DMS114 treated with DMSO at 0.1 percent for 48 hours (cell line): Measurements from ENCODE around the gene SYT8.

ENCODE experiments used
- DNase-seq: peaks from one replicate; lab custom pipeline; 2025; ENCODE audit not compliant: unreplicated experiment; lab: John Stamatoyannopoulos, UW

The SYT8 gene

DNA sequence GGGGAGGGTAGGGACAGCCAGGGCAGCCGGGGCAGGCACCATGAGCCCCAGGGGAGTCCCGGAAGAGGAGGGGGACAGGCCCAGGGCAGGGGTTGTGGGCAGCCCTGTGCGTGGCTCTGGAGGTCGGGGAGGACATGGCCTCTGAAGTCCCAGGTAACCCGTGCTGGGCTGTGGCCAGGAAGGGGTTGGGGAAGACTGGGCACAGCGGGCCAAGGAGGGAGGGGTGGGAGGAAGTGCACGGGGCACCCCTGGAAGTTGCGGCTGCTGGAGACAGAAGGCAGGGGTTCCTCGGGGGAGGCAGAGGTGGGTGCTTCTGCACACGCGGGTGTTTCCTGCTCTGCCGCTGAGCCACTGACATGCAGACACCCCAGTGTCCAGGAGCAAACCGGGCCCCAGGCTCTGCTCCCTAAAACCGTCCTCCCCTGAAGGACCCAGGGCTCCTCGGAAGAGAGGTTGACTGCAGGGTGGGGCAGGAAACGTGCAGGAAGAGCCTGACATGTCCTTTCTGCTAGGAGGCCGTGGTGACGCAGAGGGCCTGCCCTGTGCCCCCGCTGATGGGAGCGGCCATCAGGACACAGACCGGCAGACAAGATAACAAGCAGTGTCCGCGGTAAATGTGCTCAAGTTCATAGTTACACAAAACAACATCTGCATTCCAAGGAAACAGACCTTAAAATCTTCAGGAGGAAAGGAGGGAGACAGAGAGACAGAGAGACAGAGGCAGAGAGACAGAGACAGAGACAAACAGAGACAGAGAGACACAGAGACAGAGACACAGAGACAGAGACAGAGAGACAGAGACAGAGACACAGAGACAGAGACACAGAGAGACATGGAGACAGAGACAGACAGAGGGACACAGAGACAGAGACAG is 9.7 kb downstream of the SYT8 start:
- no peak for DNase-seq

DNA sequence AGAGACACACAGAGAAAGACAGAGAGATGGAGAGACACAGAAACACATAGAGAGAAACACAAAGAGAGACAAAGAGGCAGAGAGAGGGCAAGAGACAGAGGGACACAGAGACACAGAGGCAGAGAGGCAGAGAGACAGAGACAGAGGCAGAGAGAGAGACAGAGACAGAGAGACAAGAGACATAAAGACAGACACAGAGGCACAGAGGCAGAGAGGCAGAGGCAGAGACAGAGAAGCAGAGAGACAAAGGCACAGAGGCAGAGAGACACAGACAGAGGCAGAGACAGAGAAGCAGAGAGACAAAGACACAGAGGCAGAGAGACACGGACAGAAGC is 10.3 kb downstream of the SYT8 start:
- DNase-seq: no peak

- DNase-seq: no peak
Observed at GRCh38 chr11:1845561-1846452, 11.0 kb downstream of the SYT8 start.

- DNase-seq: no peak
Observed at GRCh38 chr11:1846453-1846932, 11.7 kb downstream of the SYT8 start.

DNA sequence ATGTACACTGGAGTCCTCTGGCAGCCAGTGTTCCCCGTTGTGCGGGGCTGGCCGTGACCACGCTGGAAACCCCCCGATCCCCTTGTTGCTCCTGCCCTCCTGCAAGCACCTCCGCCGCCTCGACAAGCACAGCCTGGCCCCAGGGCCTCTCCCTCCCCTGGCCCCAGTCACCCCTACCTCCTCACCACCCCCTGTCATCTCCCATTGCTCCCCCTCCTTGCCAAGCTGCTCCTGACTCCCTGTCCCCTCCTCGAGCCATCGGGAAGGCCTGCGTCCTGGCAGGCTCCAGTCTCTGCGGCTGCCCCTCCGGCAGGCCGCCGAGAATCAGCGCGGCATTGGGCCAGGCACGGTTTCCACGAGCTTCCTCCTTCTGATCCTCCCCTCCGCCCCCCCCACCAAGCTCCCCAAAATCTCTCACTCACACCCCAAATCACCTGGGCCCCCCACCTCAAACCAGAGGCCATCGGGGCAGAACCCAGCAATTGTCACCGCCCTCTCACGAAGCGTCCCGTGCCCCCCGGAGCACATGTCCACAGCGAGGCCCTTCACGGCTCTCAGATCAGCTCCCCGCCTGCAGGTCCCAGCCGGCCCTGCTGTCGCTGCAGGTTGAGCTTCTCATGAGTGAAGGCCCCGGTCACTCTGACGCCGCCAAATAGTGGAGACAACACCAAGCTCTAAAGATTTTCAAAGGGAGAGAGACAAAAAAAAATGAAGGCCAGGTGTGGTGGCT is 12.4 kb downstream of the SYT8 start:
- no peak for DNase-seq

DNA sequence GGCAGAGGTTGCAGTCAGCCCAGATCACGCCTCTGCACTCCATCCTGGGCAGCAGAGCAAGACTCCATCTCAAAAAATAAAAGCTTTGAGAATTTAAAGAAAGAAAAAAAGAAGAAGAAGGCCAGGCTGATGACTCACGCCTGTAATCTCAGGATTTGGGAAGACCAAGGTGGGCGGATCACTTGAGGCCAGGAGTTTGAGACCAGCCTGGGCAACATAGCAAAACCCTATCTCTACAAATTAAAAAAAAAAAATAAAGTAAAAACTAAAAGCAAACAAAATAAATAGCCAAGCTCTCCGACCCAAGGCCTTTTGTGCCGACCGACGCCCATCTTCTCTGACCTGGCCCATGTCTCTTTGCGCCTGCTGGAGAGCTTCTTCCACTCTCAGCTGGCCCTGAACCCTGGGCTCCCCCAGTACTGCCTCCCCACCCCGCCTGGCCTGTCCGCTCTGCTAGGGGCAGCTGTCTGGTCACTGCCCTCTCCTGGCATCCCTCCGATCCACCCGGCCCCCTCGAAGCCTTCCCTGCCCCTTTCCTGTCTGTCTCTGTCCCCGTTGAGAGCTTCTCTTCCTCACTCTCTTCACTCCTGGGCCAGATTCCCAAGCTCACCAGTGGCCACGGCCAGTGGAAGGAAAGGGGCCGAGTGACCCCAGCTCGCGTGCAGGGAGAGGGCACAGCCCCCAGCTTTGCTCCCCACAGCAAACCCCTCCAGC is 13.3 kb downstream of the SYT8 start:
- DNase-seq: no peak

GRCh38 chr11:1848640-1849430 is 14.0 kb downstream of the SYT8 start:
- DNase-seq: no peak

DNA sequence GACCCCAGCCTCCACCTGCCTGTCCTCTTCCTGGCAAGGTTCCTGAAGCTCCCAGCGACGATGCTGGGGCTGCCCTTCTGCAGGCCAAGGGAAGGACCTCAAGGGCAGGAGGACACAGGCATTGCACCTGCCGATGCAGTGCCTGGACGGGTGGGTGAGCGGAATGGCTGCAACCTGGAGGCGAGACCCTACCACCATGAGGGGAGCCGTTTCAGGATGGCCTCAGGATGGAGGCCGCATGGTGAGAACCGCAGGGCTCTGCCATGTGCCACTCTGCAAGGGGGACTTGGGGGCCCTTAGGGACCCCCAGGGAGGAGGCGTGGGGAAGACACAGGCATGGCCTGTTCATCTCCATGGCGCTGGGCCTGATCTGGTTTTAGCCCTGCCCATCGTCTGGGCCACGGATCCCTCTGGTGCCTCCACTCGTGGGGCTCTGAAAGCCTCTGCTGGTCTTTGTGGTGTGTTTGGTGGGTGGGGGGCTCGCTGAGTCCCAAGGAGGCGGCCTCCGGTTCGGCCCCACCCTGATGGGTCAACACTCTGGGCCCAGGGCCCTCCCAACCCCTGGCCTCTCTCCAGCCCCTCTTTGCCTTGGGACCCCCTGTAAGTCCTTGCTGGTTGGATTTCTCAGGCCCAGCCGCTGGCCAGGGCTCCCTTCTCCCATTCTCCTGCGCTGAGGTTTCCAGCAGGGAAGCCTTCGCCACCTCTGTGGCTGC is 16.8 kb downstream of the SYT8 start:
- DNase-seq: no peak

DNA sequence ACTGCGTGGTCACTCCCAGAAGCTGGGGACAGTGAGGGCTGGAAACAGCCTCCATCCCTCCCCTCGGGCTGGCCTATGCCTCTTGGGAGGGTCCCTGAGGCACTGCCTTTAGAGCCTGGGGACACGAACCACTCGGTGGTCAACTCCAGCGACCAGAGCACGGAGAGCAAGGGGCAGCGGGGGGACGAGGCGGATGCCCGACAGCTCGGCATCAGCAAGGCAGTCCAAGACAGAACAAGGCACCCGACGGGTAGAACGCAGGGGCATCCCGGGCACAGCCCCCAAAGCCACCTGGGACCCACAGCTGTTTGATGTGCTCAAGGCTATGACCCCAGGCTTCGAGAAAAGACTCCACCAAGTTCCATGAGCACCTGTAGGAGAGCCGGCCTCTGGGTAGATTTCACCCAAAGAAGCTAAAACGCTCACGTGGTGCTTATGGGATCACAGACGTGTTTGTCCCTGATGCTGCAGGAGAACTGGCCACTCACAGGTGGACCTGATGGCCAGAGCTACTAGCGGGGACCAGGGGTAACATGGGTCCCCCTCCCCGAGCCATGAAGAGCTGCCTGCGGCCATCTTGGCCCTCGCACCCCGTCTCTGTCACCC is 17.6 kb downstream of the SYT8 start:
- no peak for DNase-seq

DNA sequence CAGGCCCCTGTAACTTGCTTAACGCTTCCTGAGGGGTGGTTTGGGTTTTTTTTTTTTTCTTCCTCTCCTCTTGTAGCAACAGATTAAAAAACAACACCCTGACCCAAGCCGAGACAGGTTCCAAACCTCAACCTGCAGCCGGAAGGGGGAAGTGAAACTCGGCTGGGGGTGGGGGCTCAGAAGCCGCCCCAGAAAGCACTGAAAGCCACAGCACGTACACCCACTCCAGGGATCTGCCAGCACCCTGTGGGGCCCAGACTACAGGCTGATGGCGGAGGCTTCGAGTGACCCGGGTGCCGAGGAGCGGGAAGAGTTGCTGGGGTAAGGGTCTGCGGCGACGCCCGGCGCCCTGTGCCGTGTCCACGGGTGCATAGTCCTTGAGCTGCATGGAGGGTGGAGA is 18.1 kb downstream of the SYT8 start, which contains the start of gene LSP1:
Gene LSP1, plus strand, starts transcription at position 208 of the 400 bp plus-strand sequence. Its CDS starts 61 bp downstream, at position 269.
- no peak for DNase-seq

DNA sequence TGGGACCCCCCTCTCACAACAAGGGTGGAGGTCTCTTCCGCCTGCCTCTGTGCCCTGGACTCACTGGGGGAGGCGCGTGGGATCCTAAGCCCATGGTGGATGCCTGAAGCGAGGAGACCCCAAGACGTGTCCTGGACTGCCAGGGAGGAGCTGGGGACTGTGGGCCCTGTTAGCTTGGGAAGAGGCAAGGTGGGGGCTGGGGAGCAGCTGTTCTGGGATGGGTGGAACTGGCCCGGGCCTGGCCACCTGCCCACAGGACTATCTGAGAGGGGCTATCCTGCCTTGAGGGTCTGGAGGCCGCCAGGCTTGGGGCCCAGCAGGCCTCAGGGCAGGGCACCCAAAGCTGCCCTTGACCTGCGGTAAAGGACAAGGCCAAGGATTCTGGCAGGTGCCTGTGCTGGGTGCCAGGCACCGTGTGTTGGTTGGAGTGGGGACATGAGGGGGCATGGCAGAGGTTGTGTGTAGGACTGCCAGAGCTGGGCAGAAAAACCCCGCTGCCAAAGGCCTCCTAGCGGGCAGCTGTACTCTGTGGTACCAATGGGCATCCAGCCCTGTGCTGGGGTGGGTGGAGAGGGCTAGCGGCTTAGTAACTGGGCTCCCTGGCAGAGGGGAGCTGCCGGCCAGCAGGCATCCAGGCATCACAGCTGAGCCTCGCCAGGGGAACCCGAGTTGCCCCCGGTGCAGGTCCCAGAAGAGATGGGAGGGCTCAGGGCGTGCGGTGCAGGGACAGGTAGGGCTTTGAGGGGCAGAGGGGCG is 18.8 kb downstream of the SYT8 start:
- DNase-seq: no peak

GRCh38 chr11:1854132-1854948 is 19.6 kb downstream of the SYT8 start:
- no peak for DNase-seq

DNA sequence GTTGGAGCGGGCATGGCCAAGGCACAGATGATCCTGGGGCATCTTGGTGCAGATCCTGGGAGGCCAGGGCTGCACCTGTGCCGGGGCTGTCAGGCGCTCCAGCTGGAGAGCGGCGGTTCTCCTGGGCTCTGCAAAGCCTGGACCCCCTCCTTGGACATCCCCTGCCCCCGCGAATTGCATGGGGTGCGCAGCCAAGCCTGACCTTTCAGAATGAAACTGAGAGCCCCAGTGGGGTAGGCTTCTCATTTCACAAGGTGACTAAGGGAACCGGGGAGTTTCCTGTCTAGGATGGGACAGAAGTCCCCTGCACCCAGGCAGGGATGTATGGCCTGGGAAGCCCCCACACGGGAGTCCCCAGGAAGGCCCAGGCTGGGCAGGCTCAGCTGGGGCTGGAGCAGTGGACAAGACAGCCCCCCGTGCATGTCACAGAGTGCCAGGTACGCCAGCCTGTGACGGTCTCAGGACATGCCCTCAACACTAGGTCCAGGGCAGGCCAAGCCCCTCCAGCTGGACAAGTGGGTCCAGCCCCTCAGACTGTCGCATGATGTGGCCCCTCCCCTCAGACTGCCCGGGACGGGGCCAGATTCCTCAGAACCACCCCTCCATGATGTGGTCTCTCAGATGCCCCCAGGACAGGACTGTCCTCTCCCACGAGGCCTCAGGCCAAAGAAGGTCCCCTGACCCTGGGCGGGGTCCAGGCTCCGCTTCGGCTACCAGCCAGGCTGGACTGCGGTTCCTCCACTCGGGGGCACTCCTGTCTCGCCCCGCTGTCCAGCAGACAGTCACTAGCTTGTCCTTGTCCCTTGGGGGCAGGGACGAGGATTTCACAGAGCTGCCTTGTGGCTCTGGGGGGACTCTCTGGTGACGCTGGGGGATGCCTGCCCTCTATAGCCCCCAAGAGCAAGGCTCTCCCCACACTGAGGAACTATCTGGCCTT is 20.4 kb downstream of the SYT8 start:
- DNase-seq: no peak

DNA sequence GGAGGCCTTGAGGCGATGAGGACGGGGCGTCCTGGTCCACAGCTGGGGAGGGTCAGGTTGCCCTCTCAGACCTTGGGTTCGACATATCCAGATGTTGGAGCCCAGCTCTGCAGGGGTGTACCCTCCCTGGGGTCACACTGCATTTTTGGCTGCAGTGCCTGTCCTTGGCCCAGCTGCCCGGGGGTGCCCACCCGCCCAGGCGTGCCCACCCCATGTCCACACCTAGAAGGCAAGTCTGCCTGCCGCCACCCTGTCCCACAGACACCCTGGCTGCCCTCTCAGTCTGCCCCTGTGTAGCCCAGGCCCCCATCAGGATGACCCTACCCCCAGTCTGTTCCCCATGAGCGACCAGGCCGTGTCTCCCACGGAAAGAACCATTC is 21.1 kb downstream of the SYT8 start:
- no peak for DNase-seq

DNA sequence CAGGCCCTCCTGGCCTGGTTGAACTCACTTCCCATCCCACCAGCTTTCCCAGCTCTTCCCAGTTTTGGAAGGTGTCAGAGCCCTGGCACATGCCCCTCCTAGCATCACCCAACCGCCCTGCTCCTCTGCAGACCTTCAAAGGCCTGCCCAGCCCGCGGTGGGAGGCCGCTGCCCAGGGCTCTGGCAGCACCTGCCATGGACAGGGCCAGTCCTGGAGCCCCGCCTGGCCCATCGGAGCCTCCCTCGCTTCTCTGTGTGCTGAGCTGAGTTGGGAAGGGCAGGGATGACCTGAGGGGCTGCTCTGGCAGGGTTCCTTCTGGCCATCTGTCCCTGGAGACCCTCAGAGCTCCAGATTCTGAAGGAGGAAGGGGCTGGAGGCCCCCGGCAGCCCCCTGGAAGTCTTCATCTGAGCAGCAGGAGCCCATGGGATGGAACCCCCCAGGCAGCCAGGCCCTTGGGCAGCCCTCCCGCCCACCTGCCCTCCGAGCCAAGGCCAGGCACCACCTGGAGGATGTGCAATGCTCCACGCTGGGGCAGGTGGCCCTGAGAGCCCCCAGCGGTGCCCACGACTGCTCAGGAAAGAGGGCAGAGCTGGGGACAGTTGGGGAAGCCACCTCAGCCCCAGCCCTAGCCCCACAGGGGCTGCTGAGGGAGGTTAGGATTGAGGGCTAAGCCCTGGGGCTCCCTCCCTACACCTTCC is 21.7 kb downstream of the SYT8 start:
- no peak for DNase-seq

GRCh38 chr11:1857064-1857463 is 22.3 kb downstream of the SYT8 start:
- DNase-seq: no peak
